LNCaP clone FGC (cell line): Measurements from ENCODE around the gene IL20.

Experiments
- DNase-seq: peaks from one replicate; pipeline ENCODE4 v3.0.0-alpha.2; 2011; ENCODE audit warnings: low read depth
- H3K4me3 ChIP-seq: 2 replicates; pipeline ENCODE4 v1.5.1; 2011; ENCODE audit warnings: mild to moderate bottlenecking, low read depth, low read length, control low read depth
- CTCF ChIP-seq: IDR thresholded peaks from 2 replicates; pipeline ENCODE4 v1.5.1; 2012; ENCODE audit warnings: mild to moderate bottlenecking; ENCODE audit not compliant: control insufficient read depth, insufficient read depth; ENCODE audit errors: extremely low read depth

The IL20 gene

GRCh38 chr1:206893380-206893779 is 28.0 kb downstream of the IL20 start:
- H3K4me3 ChIP-seq = no peak overlapping the region
- no peak for DNase-seq
- TF ChIP-seq CTCF = no peak

- TF ChIP-seq CTCF = no peak
- DNase-seq = no peak
- no peak overlapping the region for H3K4me3 ChIP-seq
Measured at GRCh38 chr1:206895325-206895724, 29.9 kb downstream of the IL20 start.

GRCh38 chr1:206895837-206896242 is 30.4 kb downstream of the IL20 start:
- H3K4me3 ChIP-seq = no peak overlapping the region
- TF ChIP-seq CTCF = no peak
- peak; percentile 57 for DNase-seq

- H3K4me3 ChIP-seq = no peak overlapping the region
- TF ChIP-seq CTCF = no peak
- DNase-seq = no peak
Measured at GRCh38 chr1:206896261-206896660, 30.8 kb downstream of the IL20 start.

- H3K4me3 ChIP-seq = no peak within 1 kb of the TSS
- no peak for DNase-seq
- TF ChIP-seq CTCF = no peak
Measured at GRCh38 chr1:206897175-206897574, 31.8 kb downstream of the IL20 start, which contains the start of gene IL24. Gene IL24 (plus strand): TSS chr1:206897443. CDS start chr1:206897833, 390 bp downstream.

- TF ChIP-seq CTCF = no peak
- DNase-seq = no peak
- no peak overlapping the region for H3K4me3 ChIP-seq
Measured at GRCh38 chr1:206898089-206898914, 32.9 kb downstream of the IL20 start.
